Measurements from ENCODE around the gene MMP14. TPM values are rescaled to one million over a fixed set of nuclear protein-coding genes. Genes with fewer than 3 reads are reported as not detected.

MMP14 gene
- total and polyA plus RNA-seq, 2 of the 13 experiments (the other 11 are each of a cell fraction or from before 2014, with no cell fraction given), result 5.2 to 9.8 TPM

GRCh38 chr14:22796087-22796707 lies 40.2 kb upstream of the MMP14 start (continued):
- TF ChIP-seq, protein P1, sequence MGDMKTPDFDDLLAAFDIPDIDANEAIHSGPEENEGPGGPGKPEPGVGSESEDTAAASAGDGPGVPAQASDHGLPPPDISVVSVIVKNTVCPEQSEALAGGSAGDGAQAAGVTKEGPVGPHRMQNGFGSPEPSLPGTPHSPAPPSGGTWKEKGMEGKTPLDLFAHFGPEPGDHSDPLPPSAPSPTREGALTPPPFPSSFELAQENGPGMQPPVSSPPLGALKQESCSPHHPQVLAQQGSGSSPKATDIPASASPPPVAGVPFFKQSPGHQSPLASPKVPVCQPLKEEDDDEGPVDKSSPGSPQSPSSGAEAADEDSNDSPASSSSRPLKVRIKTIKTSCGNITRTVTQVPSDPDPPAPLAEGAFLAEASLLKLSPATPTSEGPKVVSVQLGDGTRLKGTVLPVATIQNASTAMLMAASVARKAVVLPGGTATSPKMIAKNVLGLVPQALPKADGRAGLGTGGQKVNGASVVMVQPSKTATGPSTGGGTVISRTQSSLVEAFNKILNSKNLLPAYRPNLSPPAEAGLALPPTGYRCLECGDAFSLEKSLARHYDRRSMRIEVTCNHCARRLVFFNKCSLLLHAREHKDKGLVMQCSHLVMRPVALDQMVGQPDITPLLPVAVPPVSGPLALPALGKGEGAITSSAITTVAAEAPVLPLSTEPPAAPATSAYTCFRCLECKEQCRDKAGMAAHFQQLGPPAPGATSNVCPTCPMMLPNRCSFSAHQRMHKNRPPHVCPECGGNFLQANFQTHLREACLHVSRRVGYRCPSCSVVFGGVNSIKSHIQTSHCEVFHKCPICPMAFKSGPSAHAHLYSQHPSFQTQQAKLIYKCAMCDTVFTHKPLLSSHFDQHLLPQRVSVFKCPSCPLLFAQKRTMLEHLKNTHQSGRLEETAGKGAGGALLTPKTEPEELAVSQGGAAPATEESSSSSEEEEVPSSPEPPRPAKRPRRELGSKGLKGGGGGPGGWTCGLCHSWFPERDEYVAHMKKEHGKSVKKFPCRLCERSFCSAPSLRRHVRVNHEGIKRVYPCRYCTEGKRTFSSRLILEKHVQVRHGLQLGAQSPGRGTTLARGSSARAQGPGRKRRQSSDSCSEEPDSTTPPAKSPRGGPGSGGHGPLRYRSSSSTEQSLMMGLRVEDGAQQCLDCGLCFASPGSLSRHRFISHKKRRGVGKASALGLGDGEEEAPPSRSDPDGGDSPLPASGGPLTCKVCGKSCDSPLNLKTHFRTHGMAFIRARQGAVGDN (CRISPR knock-in tag; IDR thresholded peaks at IDR 0.05), result no peak
- no peak for TF ChIP-seq NKX3-1 (CRISPR knock-in tag; IDR thresholded peaks at IDR 0.05)
- TF ChIP-seq ELF3 (CRISPR knock-in tag; IDR thresholded peaks at IDR 0.05), result 0 out of 2 replicates have a peak, but pooled peaks have one; percentile 31
- TF ChIP-seq SRSF4 (IDR thresholded peaks at IDR 0.05; ENCODE audit: low read depth, low read length, poor library complexity, severe bottlenecking), result no peak
- peak; percentile 72; the same call in 1 of the 2 replicates for TF ChIP-seq TOPORS (CRISPR knock-in tag; IDR thresholded peaks at IDR 0.05)
- peak; percentile 41; the same call in 1 of the 2 replicates for TF ChIP-seq KAT8 (CRISPR knock-in tag; IDR thresholded peaks at IDR 0.05)
- 0 out of 2 replicates have a peak, but pooled peaks have one; percentile 21 for TF ChIP-seq HOMEZ (CRISPR knock-in tag; IDR thresholded peaks at IDR 0.05; ENCODE audit: low read depth)
- TF ChIP-seq ZNF225 (CRISPR knock-in tag; IDR thresholded peaks at IDR 0.05), result no peak
- TF ChIP-seq ZFP36L2 (CRISPR knock-in tag; IDR thresholded peaks at IDR 0.05), result no peak
- 0 out of 2 replicates have a peak, but pooled peaks have one; percentile 15 for TF ChIP-seq ARID2 (CRISPR knock-in tag; IDR thresholded peaks at IDR 0.05; ENCODE audit: borderline replicate concordance)
- TF ChIP-seq MAFG (CRISPR knock-in tag; IDR thresholded peaks at IDR 0.05), result no peak
- no peak for TF ChIP-seq SP1 (IDR thresholded peaks at IDR 0.05)
- TF ChIP-seq SP1 (CRISPR knock-in tag; IDR thresholded peaks at IDR 0.05), result no peak
- no peak for TF ChIP-seq ZXDC (CRISPR knock-in tag; IDR thresholded peaks at IDR 0.05)
- TF ChIP-seq ZNF839 (CRISPR knock-in tag; IDR thresholded peaks at IDR 0.05; ENCODE audit: borderline replicate concordance), result no peak
- peak; percentile 22 to 46; a peak in 1 of 4 replicates for TF ChIP-seq MAFK (conservative IDR thresholded peaks at IDR 0.05 in 1 of 2, IDR thresholded peaks at IDR 0.05 in 1 of 2; ENCODE audit: low read length in 2 of 2)
- TF ChIP-seq RARA (CRISPR knock-in tag; IDR thresholded peaks at IDR 0.05), result peak; percentile 7; the same call in 1 of the 2 replicates
- TF ChIP-seq IRF1 (CRISPR knock-in tag; IDR thresholded peaks at IDR 0.05; ENCODE audit: low read depth), result no peak
- TF ChIP-seq ZNF703 (CRISPR knock-in tag; IDR thresholded peaks at IDR 0.05; ENCODE audit: borderline replicate concordance), result no peak
